GM12878 (cell line): ENCODE measurements around the gene MRPL44. TPM values are rescaled to one million over a fixed set of nuclear protein-coding genes. Genes with fewer than 3 reads are reported as not detected.

Experiments
- ATAC-seq: fragments of 200-7000 bp; cut with Tn5 transposase; 3 replicates; pipeline ENCODE4 v1.9.1; 2020; ENCODE audit warnings: mild to moderate bottlenecking, moderate library complexity
- BruUV-seq: library from RNA; stranded (reverse); fragments of 400-500 nt; replicated peaks from 2 replicates; lab custom pipeline; 2021; lab: Mats Ljungman, UMichigan
- CTCF ChIA-PET: fragments of 300-600 bp; sonication (Branson Sonifier 250); formaldehyde crosslinking; extraction: SDS; loops from one replicate; lab custom pipeline; 2021; ENCODE audit warnings: inconsistent platforms; lab: Yijun Ruan, JAX
- POLR2A ChIA-PET: fragments of 350-600 bp; formaldehyde crosslinking; extraction: SDS; loops from one replicate; lab custom pipeline; 2021; ENCODE audit warnings: inconsistent platforms; lab: Charles Lee
- RAD21 ChIA-PET: fragments of 300-600 bp; sonication (Branson Sonifier 250); formaldehyde crosslinking; loops from one replicate; lab custom pipeline; 2023; ENCODE audit warnings: antibody characterized with exemption; ENCODE audit not compliant: unreplicated experiment; lab: Charles Lee
- SMC1A ChIA-PET: fragments of 300-600 bp; sonication (Branson Sonifier 250); formaldehyde crosslinking; loops from one replicate; lab custom pipeline; 2023; ENCODE audit not compliant: unreplicated experiment, uncharacterized antibody; lab: Charles Lee
- DNase-seq: peaks from one replicate; pipeline ENCODE4 v3.0.0-alpha.2; 2011; ENCODE audit warnings: low read depth, low spot score
- FAIRE-seq: peaks from 3 replicates; lab custom pipeline; 2011; peaks lifted over from hg19 to GRCh38; lab: Jason Lieb, UNC
- H2AFZ ChIP-seq: 2 replicates; pipeline ENCODE4 v1.6.0; 2011; ENCODE audit warnings: low read depth, low read length, control low read depth; ENCODE audit not compliant: control insufficient read depth
- H3K27ac ChIP-seq: 2 replicates; pipeline ENCODE4 v1.5.1; 2011; ENCODE audit warnings: control low read depth; ENCODE audit not compliant: control insufficient read depth, insufficient read depth
- H3K27me3 ChIP-seq, 2 experiments: replicated peaks in 1 of 2; 2 replicates each; pipeline versions ENCODE4 v1.6.0 to v1.6.1; 2011; ENCODE audit warnings: low read length in 1 of 2; ENCODE audit not compliant: control insufficient read depth in 2 of 2, insufficient read depth in 2 of 2
- H3K36me3 ChIP-seq, 2 experiments: 2 replicates each; pipeline ENCODE4 v1.5.1; 2011; ENCODE audit warnings: low read length in 1 of 2; ENCODE audit not compliant: control insufficient read depth in 2 of 2, insufficient read depth in 2 of 2
- H3K4me1 ChIP-seq: 2 replicates; pipeline ENCODE4 v1.6.1; 2011; ENCODE audit warnings: mild to moderate bottlenecking, low read length, moderate library complexity, mixed read lengths; ENCODE audit not compliant: control insufficient read depth, insufficient read depth
- H3K4me2 ChIP-seq: 2 replicates; pipeline ENCODE4 v1.6.0; 2011; ENCODE audit warnings: control low read depth; ENCODE audit not compliant: control insufficient read depth, insufficient read depth
- H3K4me3 ChIP-seq: fragments of 200-600 bp; sonication (generic); 2 replicates; pipeline ENCODE4 v1.5.1; 2016
- H3K79me2 ChIP-seq: 2 replicates; pipeline ENCODE4 v1.6.0; 2011; ENCODE audit warnings: low read length; ENCODE audit not compliant: control insufficient read depth, insufficient read depth
- H3K9ac ChIP-seq: 2 replicates; pipeline ENCODE4 v1.8.0; 2011; ENCODE audit warnings: low read length, control low read depth, mixed read lengths; ENCODE audit not compliant: control insufficient read depth, insufficient read depth
- H3K9me3 ChIP-seq: replicated peaks from 3 replicates; pipeline ENCODE4 v1.5.1; 2011; ENCODE audit warnings: mild to moderate bottlenecking, low read length; ENCODE audit not compliant: control insufficient read depth, insufficient read depth
- H4K20me1 ChIP-seq: 2 replicates; pipeline ENCODE4 v1.6.0; 2011; ENCODE audit not compliant: control insufficient read depth, insufficient read depth
- BRCA1 ChIP-seq: IDR thresholded peaks from 2 replicates; pipeline ENCODE4 v1.6.1; 2011; ENCODE audit warnings: low read depth, low read length, improper control_type of control experiment
- EGR1 ChIP-seq, 2 experiments: IDR thresholded peaks; 1 replicate in 1 of 2; 2 replicates in 1 of 2; pipeline ENCODE4 v1.6.1; 2011 to 2012; ENCODE audit warnings: low read depth in 2 of 2, low read length in 2 of 2, borderline replicate concordance in 1 of 2, mild to moderate bottlenecking in 1 of 2, moderate library complexity in 1 of 2
- PAX5 ChIP-seq: IDR thresholded peaks from 2 replicates; pipeline ENCODE4 v1.6.1; 2011; ENCODE audit warnings: low read depth, low read length, borderline replicate concordance
- USF1 ChIP-seq: IDR thresholded peaks from 2 replicates; pipeline ENCODE4 v1.6.1; 2011; ENCODE audit warnings: borderline replicate concordance, low read depth, mild to moderate bottlenecking, moderate library complexity, mixed read lengths, low read length; ENCODE audit not compliant: insufficient read depth; ENCODE audit errors: extremely low read length
- WGBS: methylation state at CpG from one replicate; pipeline ENCODE4 v1.1.6; 2016; ENCODE audit warnings: low lambda C conversion rate; ENCODE audit not compliant: insufficient replicate concordance, insufficient coverage; ENCODE audit errors: missing lambda C conversion rate; 5-methylcytosine and 5-hydroxymethylcytosine counted together
- in situ Hi-C: fragments of 300-500 bp; cut with MboI; formaldehyde crosslinking; loops from 9 replicates; pipeline ENCODE4 v1.14.3; 2018; ENCODE audit warnings: mixed read lengths
- intact Hi-C: fragments of 100-400 bp; cut with micrococcal nuclease; formaldehyde crosslinking; loops from one replicate; pipeline ENCODE4 v1.14.2; 2022; ENCODE audit not compliant: unreplicated experiment
- polyA plus RNA-seq, 11 experiments: library from polyadenylated mRNA; depleted of rRNA in 4 of 11; unstranded in 6 of 11; stranded (reverse) in 5 of 11; fragments of >200 nt; fragmentation: Nextera tagmentation in 4 of 11; fragmentation: Illumina TruSeq in 1 of 11; extraction: Ambion mirVana in 4 of 11; extraction: Trizol in 1 of 11; gene quantifications; 1 replicate in 1 of 11; 2 replicates in 10 of 11; pipeline versions ENCODE4 v1.2.1 to v1.2.3, GENCODE V29; 2011 to 2016; ENCODE audit warnings: inconsistent platforms in 2 of 11, missing spikeins in 2 of 11, low read depth in 1 of 11
- total RNA-seq, 4 experiments: library from RNA; depleted of rRNA in 3 of 4; stranded (reverse); fragments of >200 nt in 3 of 4; fragmentation: Illumina TruSeq in 1 of 4; extraction: Trizol in 1 of 4; gene quantifications; 2 replicates each; pipeline versions ENCODE4 v1.2.1 to v1.2.3, GENCODE V29; 2013 to 2021
- TF ChIP-seq, protein P1 (sequence below): fragments of 450-650 bp; IDR thresholded peaks from 2 replicates; pipeline ENCODE4 v1.6.1; 2017; ENCODE audit warnings: mild to moderate bottlenecking, moderate library complexity

The MRPL44 gene
- total and polyA plus RNA-seq, 10 of the 15 experiments (the other 5 are each of a cell fraction or from before 2014, with no cell fraction given): 18.3 to 44.3 (median 37.5) TPM

GRCh38 chr2:223922308-223922707, 35.0 kb upstream of the MRPL44 start:
- FAIRE-seq (no peak), ATAC-seq (no peak), DNase-seq (no peak)
- ChIA-PET POLR2A (no interaction called here), SMC1A (no interaction called here), CTCF (no interaction called here), RAD21 (no interaction called here)
- H3K4me2 ChIP-seq: no peak overlapping the region
- H3K9ac ChIP-seq: no peak overlapping the region
- no peaks in the 10 kb centered on the region for H3K4me1 ChIP-seq
- H3K9me3 ChIP-seq: peaks cover 12% of the 10 kb centered on the region
- WGBS: 100% methylated on average over 3 of the region's 3 CpGs
- no peaks in the 10 kb centered on the region for H3K36me3 ChIP-seq
- no peak overlapping the region for H3K27ac ChIP-seq
- intact Hi-C loops (no loop called here), in situ Hi-C loops (no loop called here)
- H4K20me1 ChIP-seq: no peaks in the 10 kb centered on the region; the same call in 1 of the 2 replicates
- BruUV-seq: no TSS peak
- no peaks in the 10 kb centered on the region for H3K27me3 ChIP-seq
- TF ChIP-seq USF1 (no peak), EGR1 (IDR thresholded peaks at IDR 0.05; ENCODE audit: borderline replicate concordance in 1 of 2, low read depth in 2 of 2, low read length in 2 of 2) (no peak), PAX5 (no peak), BRCA1 (no peak)
- TF ChIP-seq, protein P1, sequence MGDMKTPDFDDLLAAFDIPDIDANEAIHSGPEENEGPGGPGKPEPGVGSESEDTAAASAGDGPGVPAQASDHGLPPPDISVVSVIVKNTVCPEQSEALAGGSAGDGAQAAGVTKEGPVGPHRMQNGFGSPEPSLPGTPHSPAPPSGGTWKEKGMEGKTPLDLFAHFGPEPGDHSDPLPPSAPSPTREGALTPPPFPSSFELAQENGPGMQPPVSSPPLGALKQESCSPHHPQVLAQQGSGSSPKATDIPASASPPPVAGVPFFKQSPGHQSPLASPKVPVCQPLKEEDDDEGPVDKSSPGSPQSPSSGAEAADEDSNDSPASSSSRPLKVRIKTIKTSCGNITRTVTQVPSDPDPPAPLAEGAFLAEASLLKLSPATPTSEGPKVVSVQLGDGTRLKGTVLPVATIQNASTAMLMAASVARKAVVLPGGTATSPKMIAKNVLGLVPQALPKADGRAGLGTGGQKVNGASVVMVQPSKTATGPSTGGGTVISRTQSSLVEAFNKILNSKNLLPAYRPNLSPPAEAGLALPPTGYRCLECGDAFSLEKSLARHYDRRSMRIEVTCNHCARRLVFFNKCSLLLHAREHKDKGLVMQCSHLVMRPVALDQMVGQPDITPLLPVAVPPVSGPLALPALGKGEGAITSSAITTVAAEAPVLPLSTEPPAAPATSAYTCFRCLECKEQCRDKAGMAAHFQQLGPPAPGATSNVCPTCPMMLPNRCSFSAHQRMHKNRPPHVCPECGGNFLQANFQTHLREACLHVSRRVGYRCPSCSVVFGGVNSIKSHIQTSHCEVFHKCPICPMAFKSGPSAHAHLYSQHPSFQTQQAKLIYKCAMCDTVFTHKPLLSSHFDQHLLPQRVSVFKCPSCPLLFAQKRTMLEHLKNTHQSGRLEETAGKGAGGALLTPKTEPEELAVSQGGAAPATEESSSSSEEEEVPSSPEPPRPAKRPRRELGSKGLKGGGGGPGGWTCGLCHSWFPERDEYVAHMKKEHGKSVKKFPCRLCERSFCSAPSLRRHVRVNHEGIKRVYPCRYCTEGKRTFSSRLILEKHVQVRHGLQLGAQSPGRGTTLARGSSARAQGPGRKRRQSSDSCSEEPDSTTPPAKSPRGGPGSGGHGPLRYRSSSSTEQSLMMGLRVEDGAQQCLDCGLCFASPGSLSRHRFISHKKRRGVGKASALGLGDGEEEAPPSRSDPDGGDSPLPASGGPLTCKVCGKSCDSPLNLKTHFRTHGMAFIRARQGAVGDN: no peak
- no peak overlapping the region for H3K4me3 ChIP-seq
- peaks cover 4% of the 10 kb centered on the region for H3K79me2 ChIP-seq
- H2AFZ ChIP-seq: no peak overlapping the region
